Endothelial cell of umbilical vein (primary cell): ENCODE data around the gene CD81. TPM values are rescaled to one million over a fixed set of nuclear protein-coding genes. Genes with fewer than 3 reads are reported as not detected.

Experiments
- BruUV-seq: library from RNA; stranded (reverse); fragments of 400-500 nt; replicated peaks from 2 replicates; lab custom pipeline; 2021; lab: Mats Ljungman, UMichigan
- CTCF ChIA-PET: fragments of 300-600, 350-600 bp; sonication (Branson Sonifier 250); formaldehyde crosslinking; loops from one replicate; lab custom pipeline; 2021; ENCODE audit warnings: antibody characterized with exemption, inconsistent platforms; lab: Charles Lee
- POLR2A ChIA-PET: fragments of 300-600, 350-600 bp; sonication (Branson Sonifier 250); formaldehyde crosslinking; loops from one replicate; lab custom pipeline; 2021; ENCODE audit warnings: antibody characterized with exemption, inconsistent platforms; lab: Charles Lee
- DNase-seq: peaks from one replicate; pipeline ENCODE4 v3.0.0-alpha.2; 2011; ENCODE audit warnings: low read depth, low spot score
- FAIRE-seq: peaks from 2 replicates; lab custom pipeline; 2011; peaks lifted over from hg19 to GRCh38; lab: Jason Lieb, UNC
- H2AFZ ChIP-seq: 2 replicates; pipeline ENCODE4 v1.6.0; 2012; ENCODE audit warnings: low read depth, low read length, control low read depth, inconsistent platforms
- H3K27ac ChIP-seq: 2 replicates; pipeline ENCODE4 v1.5.1; 2011; ENCODE audit warnings: low read depth, mild to moderate bottlenecking, control low read depth, low read length, moderate library complexity; ENCODE audit not compliant: insufficient read depth
- H3K27me3 ChIP-seq, 2 experiments: 2 replicates each; pipeline versions ENCODE4 v1.6.0 to v1.6.1; 2011; ENCODE audit warnings: low read length in 2 of 2, mixed read lengths in 1 of 2; ENCODE audit not compliant: control insufficient read depth in 2 of 2, insufficient read depth in 2 of 2
- H3K36me3 ChIP-seq, 2 experiments: 2 replicates in 1 of 2; 3 replicates in 1 of 2; pipeline ENCODE4 v1.5.1; 2011; ENCODE audit warnings: low read length in 2 of 2, mild to moderate bottlenecking in 1 of 2, moderate library complexity in 1 of 2; ENCODE audit not compliant: control insufficient read depth in 2 of 2, insufficient read depth in 2 of 2; ENCODE audit errors: extremely low read depth in 1 of 2
- H3K4me1 ChIP-seq: 3 replicates; pipeline ENCODE4 v1.5.1; 2011; ENCODE audit warnings: mild to moderate bottlenecking, low read length; ENCODE audit not compliant: control insufficient read depth, insufficient read depth; ENCODE audit errors: extremely low read depth
- H3K4me2 ChIP-seq: 2 replicates; pipeline ENCODE4 v1.6.1; 2011; ENCODE audit warnings: low read length, control low read depth, mixed read lengths; ENCODE audit not compliant: insufficient read depth
- H3K4me3 ChIP-seq, 3 experiments: fragments of 200-600 bp in 1 of 3; sonication (generic), shearing (Covaris generic) in 1 of 3; replicated peaks in 1 of 3; 2 replicates each; pipeline ENCODE4 v1.5.1; 2011 to 2016; ENCODE audit warnings: control low read depth in 3 of 3, low read length in 3 of 3, mild to moderate bottlenecking in 2 of 3, inconsistent platforms in 1 of 3, low read depth in 1 of 3, moderate library complexity in 1 of 3; ENCODE audit not compliant: insufficient read depth in 1 of 3
- H3K79me2 ChIP-seq: 2 replicates; pipeline ENCODE4 v1.6.0; 2012; ENCODE audit warnings: low read length, inconsistent platforms; ENCODE audit not compliant: control insufficient read depth, insufficient read depth
- H3K9ac ChIP-seq: replicated peaks from 2 replicates; pipeline ENCODE3; 2011; ENCODE audit warnings: low read length, control low read depth; ENCODE audit not compliant: insufficient read depth; ENCODE audit errors: extremely low read depth
- H3K9me1 ChIP-seq: replicated peaks from 3 replicates; pipeline ENCODE4 v1.6.0; 2011; ENCODE audit warnings: mild to moderate bottlenecking, low read length; ENCODE audit not compliant: control insufficient read depth, insufficient read depth; ENCODE audit errors: extremely low read depth
- H3K9me3 ChIP-seq: replicated peaks from 2 replicates; pipeline ENCODE4 v1.5.1; 2012; ENCODE audit warnings: low read length, inconsistent platforms; ENCODE audit not compliant: control insufficient read depth, insufficient read depth
- H4K20me1 ChIP-seq: replicated peaks from 2 replicates; pipeline ENCODE3; 2011; ENCODE audit warnings: mild to moderate bottlenecking, low read length; ENCODE audit not compliant: control insufficient read depth, insufficient read depth; ENCODE audit errors: extremely low read depth
- EZH2 ChIP-seq: IDR thresholded peaks from 2 replicates; pipeline ENCODE4 v1.6.1; 2012; ENCODE audit warnings: borderline replicate concordance, low read depth, mild to moderate bottlenecking, moderate library complexity, low read length, inconsistent platforms; ENCODE audit not compliant: severe bottlenecking
- FOS ChIP-seq: IDR thresholded peaks from 2 replicates; pipeline ENCODE4 v1.6.1; 2011; ENCODE audit warnings: mild to moderate bottlenecking, low read length, moderate library complexity, borderline replicate concordance; ENCODE audit not compliant: insufficient read depth
- GATA2 ChIP-seq: IDR thresholded peaks from 2 replicates; pipeline ENCODE4 v1.7.0; 2011; ENCODE audit warnings: low read depth, mild to moderate bottlenecking, moderate library complexity, mixed read lengths, low read length; ENCODE audit not compliant: insufficient read length, insufficient read depth
- MYC ChIP-seq: IDR thresholded peaks from one replicate; pipeline ENCODE4 v1.6.1; 2011; ENCODE audit warnings: mild to moderate bottlenecking, low read depth, low read length
- POLR2A ChIP-seq: IDR thresholded peaks from 2 replicates; pipeline ENCODE4 v1.6.1; 2012; ENCODE audit warnings: low read depth, mild to moderate bottlenecking, control low read depth, low read length
- POLR2AphosphoS5 ChIP-seq: IDR thresholded peaks from 2 replicates; pipeline ENCODE4 v1.6.1; 2012; ENCODE audit warnings: low read depth, mild to moderate bottlenecking, control low read depth, low read length, moderate library complexity; ENCODE audit not compliant: insufficient read depth
- dilution Hi-C: fragments of 300-500 bp; cut with MboI; formaldehyde crosslinking; loops from one replicate; pipeline ENCODE4 v1.15.0; 2019; ENCODE audit warnings: low sequenced_read_pairs; ENCODE audit not compliant: extremely low pct_ligation_motif_present
- intact Hi-C: fragments of 100-400 bp; cut with micrococcal nuclease; formaldehyde crosslinking; loops from one replicate; pipeline ENCODE4 v1.10.0; 2022
- polyA plus RNA-seq, 4 experiments: library from polyadenylated mRNA; depleted of rRNA in 3 of 4; stranded (reverse) in 3 of 4; unstranded in 1 of 4; fragments of >200 nt; gene quantifications; 2 replicates each; pipeline versions ENCODE4 v1.2.1 to v1.2.3, GENCODE V29; 2011 to 2012; ENCODE audit warnings: missing spikeins in 1 of 4
- total RNA-seq: library from RNA; stranded (reverse); gene quantifications from 2 replicates; pipeline ENCODE4 v1.2.3, GENCODE V29; 2021
- TF ChIP-seq, protein P1 (sequence below), 2 donors: IDR thresholded peaks; 1 replicate in 1 of 2; 2 replicates in 1 of 2; pipeline ENCODE4 v1.5.1; 2011; ENCODE audit warnings: low read length in 2 of 2, mild to moderate bottlenecking in 2 of 2, moderate library complexity in 2 of 2, control low read depth in 1 of 2, inconsistent platforms in 1 of 2, low read depth in 1 of 2; ENCODE audit not compliant: insufficient read depth in 1 of 2; ENCODE audit errors: extremely low read depth in 1 of 2
- TF ChIP-seq, protein P2 (sequence below): IDR thresholded peaks from 2 replicates; pipeline ENCODE4 v1.6.1; 2011; ENCODE audit not compliant: insufficient read depth, insufficient read length

CD81 gene
- total and polyA plus RNA-seq, 2 donors (not counting 3 experiments of a cell fraction or from before 2014, with no cell fraction given), result 409 to 802 TPM

DNA sequence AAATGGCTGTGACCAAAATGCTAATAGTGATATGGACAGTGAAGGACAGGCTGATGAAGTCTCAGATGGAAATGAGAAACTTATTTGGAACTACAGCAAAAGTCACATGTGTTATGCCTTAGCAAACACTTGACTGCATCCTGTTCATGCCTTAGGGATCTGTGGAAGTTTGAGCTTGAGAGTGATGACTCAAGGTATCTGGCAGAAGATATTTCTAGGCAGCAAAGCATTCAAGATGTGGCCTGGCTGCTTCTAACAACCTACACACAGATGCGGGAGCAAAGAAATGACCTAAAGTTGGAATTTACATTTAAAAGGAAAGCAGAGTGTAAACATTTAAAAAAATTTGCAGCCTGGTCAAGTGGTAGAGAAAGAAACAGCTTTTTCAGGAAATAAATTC lies 28.1 kb upstream of the CD81 start:
- Histone ChIP-seq H3K9me1 (no peaks in the 10 kb centered on the region), H3K79me2 (no peaks in the 10 kb centered on the region), H3K4me3 (no peak overlapping the region), H3K4me1 (no peaks in the 10 kb centered on the region), H3K4me2 (no peak overlapping the region), H4K20me1 (no peaks in the 10 kb centered on the region), H3K9ac (no peak overlapping the region), H3K27me3 (peaks cover 2% of the 10 kb centered on the region in 2 experiments), H3K36me3 (no peaks in the 10 kb centered on the region), H3K9me3 (no peaks in the 10 kb centered on the region), H2AFZ (no peak overlapping the region), H3K27ac (no peak overlapping the region)
- ChIA-PET POLR2A (no interaction called here), CTCF (interaction anchor here (0.8 kb wide), 1 partner anchor 29 kb away, joined by 3 read pairs; the partner anchor contains the start of gene CD81)
- intact Hi-C loops, result no loop called here
- TF ChIP-seq EZH2 (no peak), FOS (no peak), GATA2 (no peak), POLR2A (no peak), MYC (no peak), POLR2AphosphoS5 (no peak)
- TF ChIP-seq, protein P1, sequence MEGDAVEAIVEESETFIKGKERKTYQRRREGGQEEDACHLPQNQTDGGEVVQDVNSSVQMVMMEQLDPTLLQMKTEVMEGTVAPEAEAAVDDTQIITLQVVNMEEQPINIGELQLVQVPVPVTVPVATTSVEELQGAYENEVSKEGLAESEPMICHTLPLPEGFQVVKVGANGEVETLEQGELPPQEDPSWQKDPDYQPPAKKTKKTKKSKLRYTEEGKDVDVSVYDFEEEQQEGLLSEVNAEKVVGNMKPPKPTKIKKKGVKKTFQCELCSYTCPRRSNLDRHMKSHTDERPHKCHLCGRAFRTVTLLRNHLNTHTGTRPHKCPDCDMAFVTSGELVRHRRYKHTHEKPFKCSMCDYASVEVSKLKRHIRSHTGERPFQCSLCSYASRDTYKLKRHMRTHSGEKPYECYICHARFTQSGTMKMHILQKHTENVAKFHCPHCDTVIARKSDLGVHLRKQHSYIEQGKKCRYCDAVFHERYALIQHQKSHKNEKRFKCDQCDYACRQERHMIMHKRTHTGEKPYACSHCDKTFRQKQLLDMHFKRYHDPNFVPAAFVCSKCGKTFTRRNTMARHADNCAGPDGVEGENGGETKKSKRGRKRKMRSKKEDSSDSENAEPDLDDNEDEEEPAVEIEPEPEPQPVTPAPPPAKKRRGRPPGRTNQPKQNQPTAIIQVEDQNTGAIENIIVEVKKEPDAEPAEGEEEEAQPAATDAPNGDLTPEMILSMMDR (IDR thresholded peaks at IDR 0.05; ENCODE audit: extremely low read depth in 1 of 2, insufficient read depth in 1 of 2, low read depth in 1 of 2, low read length in 2 of 2), result no peak
- TF ChIP-seq, protein P2, sequence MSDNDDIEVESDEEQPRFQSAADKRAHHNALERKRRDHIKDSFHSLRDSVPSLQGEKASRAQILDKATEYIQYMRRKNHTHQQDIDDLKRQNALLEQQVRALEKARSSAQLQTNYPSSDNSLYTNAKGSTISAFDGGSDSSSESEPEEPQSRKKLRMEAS, result no peak
- BruUV-seq, result no TSS peak
- no peak for DNase-seq
- FAIRE-seq, result no peak
- dilution Hi-C loops, result no loop called here
